Measurements from ENCODE around the gene NRAS.
"Not testable (repeated sequence)": the region's sequence is repeated elsewhere in the genome, so short reads cannot be mapped to it uniquely, and the experiment has no call there.

The NRAS gene

GRCh38 chr1:114716304-114717170 lies at the start of gene NRAS:
Gene NRAS (minus strand): TSS chr1:114716771. CDS start chr1:114716160, 611 bp downstream.
- peak; percentile 58 to 95 (median 83) for DNase-seq

GRCh38 chr1:114764689-114765088 lies 48.1 kb upstream of the NRAS start:
- DNase-seq = no peak

GRCh38 chr1:114758256-114758832 lies 41.8 kb upstream of the NRAS start:
- no peak for DNase-seq

- peak; percentile 41 to 97 (median 91) for DNase-seq
Observed at GRCh38 chr1:114757455-114758255, 41.1 kb upstream of the NRAS start, which contains the start of gene CSDE1. Gene CSDE1 (minus strand): TSS chr1:114757984. CDS start chr1:114739890, 18,094 bp downstream.

GRCh38 chr1:114756949-114757454 lies 40.4 kb upstream of the NRAS start:
- peak in 5 of 56 donors; percentile 14 to 55 (median 19) for DNase-seq

- DNase-seq = no peak
Observed at GRCh38 chr1:114756009-114756892, 39.7 kb upstream of the NRAS start.

GRCh38 chr1:114755006-114755931 lies 38.7 kb upstream of the NRAS start:
- DNase-seq = no peak

GRCh38 chr1:114753702-114754101 lies 37.1 kb upstream of the NRAS start:
- DNase-seq = not testable (repeated sequence)

GRCh38 chr1:114753143-114753542 lies 36.6 kb upstream of the NRAS start:
- no peak for DNase-seq

- no peak for DNase-seq
Observed at GRCh38 chr1:114750780-114751179, 34.2 kb upstream of the NRAS start.

GRCh38 chr1:114749835-114750234 lies 33.3 kb upstream of the NRAS start:
- no peak for DNase-seq

GRCh38 chr1:114746450-114747121 lies 30.0 kb upstream of the NRAS start:
- no peak for DNase-seq

- no peak for DNase-seq
Observed at GRCh38 chr1:114745291-114745690, 28.7 kb upstream of the NRAS start.

- DNase-seq = no peak
Observed at GRCh38 chr1:114741963-114742746, 25.6 kb upstream of the NRAS start.

GRCh38 chr1:114740331-114740730 lies 23.8 kb upstream of the NRAS start:
- DNase-seq = no peak

GRCh38 chr1:114737314-114737849 lies 20.8 kb upstream of the NRAS start:
- no peak for DNase-seq

- DNase-seq = no peak
Observed at GRCh38 chr1:114735479-114735878, 18.9 kb upstream of the NRAS start.

- DNase-seq = no peak
Observed at GRCh38 chr1:114729782-114730181, 13.2 kb upstream of the NRAS start.

Measured in amygdala (tissue), 56 donors.